ENCODE results near the gene CHCHD3. TPM values are rescaled to one million over a fixed set of nuclear protein-coding genes. Genes with fewer than 3 reads are reported as not detected.

CHCHD3 gene
- total RNA-seq, 3 donors from 2014 or later: 71.9 to 76.4 (median 72.9) TPM

GRCh38 chr7:132859199-132859598 is 222.7 kb downstream of the CHCHD3 start:
- H3K36me3 ChIP-seq (ENCODE audit: low read depth): no peaks in the 10 kb centered on the region
- H3K4me1 ChIP-seq (ENCODE audit: low read depth): no peaks in the 10 kb centered on the region
- H3K9me3 ChIP-seq: no peaks in the 10 kb centered on the region
- DNase-seq (no peak), ATAC-seq (no peak)
- no peak for TF ChIP-seq CTCF (IDR thresholded peaks at IDR 0.05)
- intact Hi-C loops (cut with DNase I, micrococcal nuclease): no loop called here
- no peak overlapping the region for H3K4me3 ChIP-seq

- no peak for TF ChIP-seq CTCF (IDR thresholded peaks at IDR 0.05)
- H3K9me3 ChIP-seq: no peaks in the 10 kb centered on the region
- intact Hi-C loops (cut with DNase I, micrococcal nuclease): no loop called here
- no peaks in the 10 kb centered on the region for H3K36me3 ChIP-seq (ENCODE audit: low read depth)
- ATAC-seq (no peak), DNase-seq (no peak)
- H3K4me3 ChIP-seq: no peak overlapping the region
- no peaks in the 10 kb centered on the region for H3K4me1 ChIP-seq (ENCODE audit: low read depth)
These were observed 223.1 kb downstream of the CHCHD3 start for GRCh38 chr7:132858760-132859159.

- Histone ChIP-seq H3K4me1 (ENCODE audit: low read depth) (no peaks in the 10 kb centered on the region), H3K4me3 (no peak overlapping the region), H3K9me3 (no peaks in the 10 kb centered on the region), H3K36me3 (ENCODE audit: low read depth) (no peaks in the 10 kb centered on the region)
- no peak for TF ChIP-seq CTCF (IDR thresholded peaks at IDR 0.05)
- ATAC-seq (no peak), DNase-seq (no peak)
- intact Hi-C loops (cut with DNase I, micrococcal nuclease): no loop called here
These were observed 223.6 kb downstream of the CHCHD3 start for GRCh38 chr7:132858251-132858650.

GRCh38 chr7:132857703-132858102 is 224.2 kb downstream of the CHCHD3 start:
- ATAC-seq (no peak), DNase-seq (no peak)
- H3K9me3 ChIP-seq: no peaks in the 10 kb centered on the region
- H3K4me1 ChIP-seq (ENCODE audit: low read depth): no peaks in the 10 kb centered on the region
- TF ChIP-seq CTCF (IDR thresholded peaks at IDR 0.05): no peak
- H3K36me3 ChIP-seq (ENCODE audit: low read depth): no peaks in the 10 kb centered on the region
- H3K4me3 ChIP-seq: no peak overlapping the region
- intact Hi-C loops (cut with DNase I, micrococcal nuclease): no loop called here

- Histone ChIP-seq H3K4me3 (no peak overlapping the region), H3K4me1 (ENCODE audit: low read depth) (no peaks in the 10 kb centered on the region), H3K9me3 (no peaks in the 10 kb centered on the region), H3K36me3 (ENCODE audit: low read depth) (no peaks in the 10 kb centered on the region)
- ATAC-seq (no peak), DNase-seq (no peak)
- TF ChIP-seq CTCF (IDR thresholded peaks at IDR 0.05): no peak
- intact Hi-C loops (cut with DNase I, micrococcal nuclease): no loop called here
These were observed 224.9 kb downstream of the CHCHD3 start for GRCh38 chr7:132857031-132857430.

GRCh38 chr7:132856416-132856815 is 225.5 kb downstream of the CHCHD3 start:
- Histone ChIP-seq H3K4me3 (no peak overlapping the region), H3K4me1 (ENCODE audit: low read depth) (no peaks in the 10 kb centered on the region), H3K9me3 (no peaks in the 10 kb centered on the region), H3K36me3 (ENCODE audit: low read depth) (no peaks in the 10 kb centered on the region)
- intact Hi-C loops (cut with DNase I, micrococcal nuclease): no loop called here
- DNase-seq (no peak), ATAC-seq (no peak)
- TF ChIP-seq CTCF (IDR thresholded peaks at IDR 0.05): no peak

Measured in mucosa of descending colon (tissue), 3 donors.